ENCODE data around the gene PCCB. TPM values are rescaled to one million over a fixed set of nuclear protein-coding genes. Genes with fewer than 3 reads are reported as not detected.
"Not testable (repeated sequence)": the region's sequence is repeated elsewhere in the genome, so short reads cannot be mapped to it uniquely, and the experiment has no call there.

PCCB gene
- total and polyA plus RNA-seq, 11 donors, result 33.9 to 154 (median 91.4) TPM

- H3K4me3 ChIP-seq, result no peak overlapping the region
- no peaks in the 10 kb centered on the region for H3K9me3 ChIP-seq
- intact Hi-C loops (cut with DNase I), result no loop called here
- no peaks in the 10 kb centered on the region for H3K27me3 ChIP-seq
- peak in 1 of 4 donors; percentile 31 for ATAC-seq
- peaks cover 0 to 88% (median 64%) of the 10 kb centered on the region in 9 donors for H3K36me3 ChIP-seq
- no peak overlapping the region for H3K27ac ChIP-seq
- DNase-seq, result no peak
- no peaks in the 10 kb centered on the region for H3K4me1 ChIP-seq
- TF ChIP-seq POLR2A (IDR thresholded peaks at IDR 0.05) (no peak), CTCF (IDR thresholded peaks at IDR 0.05) (no peak)
These were observed 82.6 kb downstream of the PCCB start for GRCh38 chr3:136332776-136333175.

GRCh38 chr3:136334209-136334608 is 84.1 kb downstream of the PCCB start:
- Histone ChIP-seq H3K27me3 (no peaks in the 10 kb centered on the region), H3K9me3 (no peaks in the 10 kb centered on the region), H3K4me3 (no peak overlapping the region), H3K36me3 (peaks cover 0 to 88% (median 64%) of the 10 kb centered on the region in 9 donors), H3K27ac (no peak overlapping the region), H3K4me1 (no peaks in the 10 kb centered on the region)
- ATAC-seq (no peak), DNase-seq (no peak)
- TF ChIP-seq POLR2A (IDR thresholded peaks at IDR 0.05) (no peak), CTCF (IDR thresholded peaks at IDR 0.05) (no peak)
- intact Hi-C loops (cut with DNase I), result no loop called here

- ATAC-seq; H3K4me1 ChIP-seq; H3K27me3 ChIP-seq; H3K27ac ChIP-seq; H3K4me3 ChIP-seq; DNase-seq; H3K9me3 ChIP-seq; intact Hi-C loops (cut with DNase I): not testable (repeated sequence)
- WGBS, 4 donors, result 95 to 100% (median 96%) methylated on average over 6 of the region's 6 CpGs
- H3K36me3 ChIP-seq, result peaks cover 0 to 88% (median 64%) of the 10 kb centered on the region in 9 donors
These were observed 84.6 kb downstream of the PCCB start for GRCh38 chr3:136334726-136335125.

- Histone ChIP-seq H3K27me3 (no peaks in the 10 kb centered on the region), H3K27ac (no peak overlapping the region), H3K4me1 (no peaks in the 10 kb centered on the region), H3K9me3 (no peaks in the 10 kb centered on the region), H3K36me3 (peaks cover 0 to 91% (median 72%) of the 10 kb centered on the region in 9 donors), H3K4me3 (no peak overlapping the region)
- ATAC-seq (no peak), DNase-seq (no peak)
- WGBS, 4 donors, result 91 to 97% (median 96%) methylated on average over 4 of the region's 4 CpGs
- TF ChIP-seq CTCF (IDR thresholded peaks at IDR 0.05) (no peak), POLR2A (IDR thresholded peaks at IDR 0.05) (no peak)
- intact Hi-C loops (cut with DNase I), result no loop called here
These were observed 86.4 kb downstream of the PCCB start for GRCh38 chr3:136336329-136337100.

DNA sequence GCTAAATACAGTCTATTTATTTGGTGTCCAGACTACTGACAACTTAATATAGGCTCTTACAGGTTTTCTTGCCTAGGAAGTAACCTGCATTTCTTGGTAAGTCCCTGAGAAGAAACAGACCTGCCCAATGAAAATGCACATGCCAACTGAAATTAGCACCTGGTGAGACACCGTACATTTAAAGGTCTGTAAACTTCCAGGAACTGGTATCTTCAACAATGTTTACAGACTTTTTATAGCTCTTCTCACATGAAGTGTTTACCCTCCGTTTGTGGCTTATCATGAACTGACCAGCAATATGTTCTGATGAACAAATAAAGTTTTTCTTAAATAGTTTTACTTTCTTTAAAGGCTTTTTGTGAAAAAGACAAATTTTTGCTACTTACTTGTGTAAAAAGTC is 93.3 kb downstream of the PCCB start:
- Histone ChIP-seq H3K4me3 (no peak overlapping the region), H3K27me3 (no peaks in the 10 kb centered on the region), H3K9me3 (no peaks in the 10 kb centered on the region), H3K4me1 (peaks cover 0 to 14% (median 5%) of the 10 kb centered on the region in 12 donors), H3K27ac (peak overlapping the region in 3 of 12 donors; percentile 12 to 27 (median 17)), H3K36me3 (peaks cover 0 to 79% (median 65%) of the 10 kb centered on the region in 9 donors)
- intact Hi-C loops (cut with DNase I), result no loop called here
- TF ChIP-seq POLR2A (IDR thresholded peaks at IDR 0.05) (no peak), CTCF (IDR thresholded peaks at IDR 0.05) (no peak)
- 51 to 65% (median 58%) methylated on average over 2 of the region's 2 CpGs for WGBS, 4 donors
- DNase-seq (no peak), ATAC-seq (peak in 1 of 4 donors; percentile 32)
